CD4-positive, alpha-beta T cell treated with Interferon gamma for 1 hour (primary cell): Measurements from ENCODE around the gene QSOX1.

ENCODE experiments used
- DNase-seq: peaks from one replicate; pipeline ENCODE4 v3.0.0-alpha.2; 2020

QSOX1 gene

GRCh38 chr1:180217006-180217405, 62.3 kb downstream of the QSOX1 start:
- no peak for DNase-seq

GRCh38 chr1:180218806-180219765, 64.4 kb downstream of the QSOX1 start:
- no peak for DNase-seq

GRCh38 chr1:180219776-180220175, 65.1 kb downstream of the QSOX1 start:
- no peak for DNase-seq

GRCh38 chr1:180221462-180221861, 66.8 kb downstream of the QSOX1 start:
- DNase-seq, result no peak

GRCh38 chr1:180224902-180225301, 70.2 kb downstream of the QSOX1 start:
- no peak for DNase-seq

- DNase-seq, result no peak
Measured at GRCh38 chr1:180225403-180225802, 70.7 kb downstream of the QSOX1 start.

GRCh38 chr1:180227861-180228647, 73.4 kb downstream of the QSOX1 start:
- no peak for DNase-seq

GRCh38 chr1:180228648-180229482, 74.2 kb downstream of the QSOX1 start:
- DNase-seq, result no peak

- DNase-seq, result no peak
Measured at GRCh38 chr1:180229483-180230415, 75.1 kb downstream of the QSOX1 start, which contains the start of gene LHX4. Gene LHX4 (plus strand): TSS chr1:180230264. CDS start chr1:180230530, 266 bp downstream.

GRCh38 chr1:180230416-180230790, 75.7 kb downstream of the QSOX1 start:
- DNase-seq, result no peak

- no peak for DNase-seq
Measured at GRCh38 chr1:180230791-180231505, 76.3 kb downstream of the QSOX1 start.

GRCh38 chr1:180231506-180231921, 76.8 kb downstream of the QSOX1 start:
- no peak for DNase-seq

- no peak for DNase-seq
Measured at GRCh38 chr1:180231936-180232335, 77.3 kb downstream of the QSOX1 start.

- no peak for DNase-seq
Measured at GRCh38 chr1:180232521-180233043, 77.9 kb downstream of the QSOX1 start.

GRCh38 chr1:180233191-180234011, 78.7 kb downstream of the QSOX1 start:
- DNase-seq, result no peak

- DNase-seq, result no peak
Measured at GRCh38 chr1:180234369-180235076, 79.9 kb downstream of the QSOX1 start.

GRCh38 chr1:180235077-180235501, 80.4 kb downstream of the QSOX1 start:
- no peak for DNase-seq

- DNase-seq, result no peak
Measured at GRCh38 chr1:180235502-180236239, 81.0 kb downstream of the QSOX1 start.
